Measurements from ENCODE around the gene APELA. TPM values are rescaled to one million over a fixed set of nuclear protein-coding genes. Genes with fewer than 3 reads are reported as not detected.

The APELA gene
- total and polyA plus RNA-seq, 2 donors (not counting 1 experiment from before 2014, with no cell fraction given): not detected

GRCh38 chr4:164943192-164943591, 66.2 kb downstream of the APELA start:
- H3K79me2 ChIP-seq (ENCODE audit: control insufficient read depth, insufficient read depth, low read length): no peaks in the 10 kb centered on the region

GRCh38 chr4:164945146-164945545, 68.2 kb downstream of the APELA start:
- no peak overlapping the region for H2AFZ ChIP-seq (ENCODE audit: low read length)

More at GRCh38 chr4:164943192-164943591, 66.2 kb downstream of the APELA start:
- no peaks in the 10 kb centered on the region for H3K4me1 ChIP-seq (ENCODE audit: control insufficient read depth, extremely low read depth, insufficient read depth, low read length)
- no peaks in the 10 kb centered on the region for H4K20me1 ChIP-seq (ENCODE audit: control insufficient read depth, extremely low read depth, insufficient read depth, low read length)
- no peak overlapping the region for H3K27ac ChIP-seq (ENCODE audit: insufficient read depth, low read length)
- H3K27me3 ChIP-seq (ENCODE audit: control insufficient read depth, insufficient read depth, low read length): no peaks in the 10 kb centered on the region
- DNase-seq (ENCODE audit: low read depth in 2 of 2): no peak
- no peak for TF ChIP-seq EZH2 (IDR thresholded peaks at IDR 0.05; ENCODE audit: low read length, missing control alignments)
- TF ChIP-seq CTCF (conservative IDR thresholded peaks at IDR 0.05 in 1 of 2, IDR thresholded peaks at IDR 0.05 in 1 of 2; ENCODE audit: low read depth in 1 of 2, low read length in 2 of 2): no peak
- no peaks in the 10 kb centered on the region for H3K9me3 ChIP-seq (ENCODE audit: control insufficient read depth, insufficient read depth, low read depth, low read length)
- no peak overlapping the region for H3K9ac ChIP-seq (ENCODE audit: insufficient read depth, low read length)
- H3K4me2 ChIP-seq (ENCODE audit: extremely low read depth, insufficient read depth, low read length): no peak overlapping the region
- no peak overlapping the region for H3K4me3 ChIP-seq (replicated peaks in 1 of 4; ENCODE audit: control extremely low read depth in 1 of 4, insufficient read depth in 1 of 4, low read depth in 3 of 4, low read length in 4 of 4)
- no peak overlapping the region for H2AFZ ChIP-seq (ENCODE audit: low read length)
- no peaks in the 10 kb centered on the region for H3K36me3 ChIP-seq (ENCODE audit: control insufficient read depth, insufficient read depth, low read length)

GRCh38 chr4:164946810-164947209, 69.8 kb downstream of the APELA start:
- no peaks in the 10 kb centered on the region for H3K79me2 ChIP-seq (ENCODE audit: control insufficient read depth, insufficient read depth, low read length)
- H2AFZ ChIP-seq (ENCODE audit: low read length): no peak overlapping the region
- H3K4me2 ChIP-seq (ENCODE audit: extremely low read depth, insufficient read depth, low read length): no peak overlapping the region
- no peaks in the 10 kb centered on the region for H3K36me3 ChIP-seq (ENCODE audit: control insufficient read depth, insufficient read depth, low read length)
- H3K27ac ChIP-seq (ENCODE audit: insufficient read depth, low read length): no peak overlapping the region
- H3K27me3 ChIP-seq (ENCODE audit: control insufficient read depth, insufficient read depth, low read length): no peaks in the 10 kb centered on the region
- no peak for TF ChIP-seq CTCF (conservative IDR thresholded peaks at IDR 0.05 in 1 of 2, IDR thresholded peaks at IDR 0.05 in 1 of 2; ENCODE audit: low read depth in 1 of 2, low read length in 2 of 2)
- no peak for TF ChIP-seq EZH2 (IDR thresholded peaks at IDR 0.05; ENCODE audit: low read length, missing control alignments)
- DNase-seq (ENCODE audit: low read depth in 2 of 2): no peak
- H4K20me1 ChIP-seq (ENCODE audit: control insufficient read depth, extremely low read depth, insufficient read depth, low read length): no peaks in the 10 kb centered on the region
- no peaks in the 10 kb centered on the region for H3K9me3 ChIP-seq (ENCODE audit: control insufficient read depth, insufficient read depth, low read depth, low read length)
- H3K9ac ChIP-seq (ENCODE audit: insufficient read depth, low read length): no peak overlapping the region
- H3K4me3 ChIP-seq (replicated peaks in 1 of 4; ENCODE audit: control extremely low read depth in 1 of 4, insufficient read depth in 1 of 4, low read depth in 3 of 4, low read length in 4 of 4): no peak overlapping the region
- H3K4me1 ChIP-seq (ENCODE audit: control insufficient read depth, extremely low read depth, insufficient read depth, low read length): no peaks in the 10 kb centered on the region

More at GRCh38 chr4:164945146-164945545, 68.2 kb downstream of the APELA start:
- DNase-seq (ENCODE audit: low read depth in 2 of 2): no peak
- Histone ChIP-seq H3K27me3 (ENCODE audit: control insufficient read depth, insufficient read depth, low read length) (no peaks in the 10 kb centered on the region), H3K9me3 (ENCODE audit: control insufficient read depth, insufficient read depth, low read depth, low read length) (no peaks in the 10 kb centered on the region), H3K36me3 (ENCODE audit: control insufficient read depth, insufficient read depth, low read length) (no peaks in the 10 kb centered on the region), H4K20me1 (ENCODE audit: control insufficient read depth, extremely low read depth, insufficient read depth, low read length) (no peaks in the 10 kb centered on the region), H3K79me2 (ENCODE audit: control insufficient read depth, insufficient read depth, low read length) (no peaks in the 10 kb centered on the region), H3K4me2 (ENCODE audit: extremely low read depth, insufficient read depth, low read length) (no peak overlapping the region), H3K27ac (ENCODE audit: insufficient read depth, low read length) (no peak overlapping the region), H3K4me3 (replicated peaks in 1 of 4; ENCODE audit: control extremely low read depth in 1 of 4, insufficient read depth in 1 of 4, low read depth in 3 of 4, low read length in 4 of 4) (no peak overlapping the region), H3K4me1 (ENCODE audit: control insufficient read depth, extremely low read depth, insufficient read depth, low read length) (no peaks in the 10 kb centered on the region), H3K9ac (ENCODE audit: insufficient read depth, low read length) (no peak overlapping the region)
- TF ChIP-seq CTCF (conservative IDR thresholded peaks at IDR 0.05 in 1 of 2, IDR thresholded peaks at IDR 0.05 in 1 of 2; ENCODE audit: low read depth in 1 of 2, low read length in 2 of 2): no peak
- no peak for TF ChIP-seq EZH2 (IDR thresholded peaks at IDR 0.05; ENCODE audit: low read length, missing control alignments)

Other genes starting within 250 kb of the APELA start
- not detected in 2 replicates for gene SMIM31, start 123.0 kb upstream of the APELA start, total RNA-seq
- not detected in 2 replicates for gene SMIM31, start 123.0 kb upstream of the APELA start, polyA plus RNA-seq
- 4.5 and 5.4 TPM in 2 replicates for gene TRIM61, start 100.5 kb downstream of the APELA start, total RNA-seq
- gene TRIM61, start 100.5 kb downstream of the APELA start, polyA plus RNA-seq: 1.1 and 2.5 TPM in 2 replicates
- gene TRIM60, start 154.8 kb downstream of the APELA start, total RNA-seq: not detected in 2 replicates
- gene TRIM60, start 154.8 kb downstream of the APELA start, polyA plus RNA-seq: not detected in 2 replicates
- not detected in 2 replicates for gene TRIM75, start 176.7 kb downstream of the APELA start, total RNA-seq
- not detected in 2 replicates for gene TRIM75, start 176.7 kb downstream of the APELA start, polyA plus RNA-seq
- 4.1 and 6.9 TPM in 2 replicates for gene TMEM192, start 235.7 kb downstream of the APELA start, total RNA-seq
- 17.0 and 23.7 TPM in 2 replicates for gene TMEM192, start 235.7 kb downstream of the APELA start, polyA plus RNA-seq

Data from fibroblast of lung (primary cell).